ENCODE data around the gene SLC39A2.
A peak's percentile ranks its signal among the peaks of the same experiment; 100 is the strongest.

Gene SLC39A2

DNA sequence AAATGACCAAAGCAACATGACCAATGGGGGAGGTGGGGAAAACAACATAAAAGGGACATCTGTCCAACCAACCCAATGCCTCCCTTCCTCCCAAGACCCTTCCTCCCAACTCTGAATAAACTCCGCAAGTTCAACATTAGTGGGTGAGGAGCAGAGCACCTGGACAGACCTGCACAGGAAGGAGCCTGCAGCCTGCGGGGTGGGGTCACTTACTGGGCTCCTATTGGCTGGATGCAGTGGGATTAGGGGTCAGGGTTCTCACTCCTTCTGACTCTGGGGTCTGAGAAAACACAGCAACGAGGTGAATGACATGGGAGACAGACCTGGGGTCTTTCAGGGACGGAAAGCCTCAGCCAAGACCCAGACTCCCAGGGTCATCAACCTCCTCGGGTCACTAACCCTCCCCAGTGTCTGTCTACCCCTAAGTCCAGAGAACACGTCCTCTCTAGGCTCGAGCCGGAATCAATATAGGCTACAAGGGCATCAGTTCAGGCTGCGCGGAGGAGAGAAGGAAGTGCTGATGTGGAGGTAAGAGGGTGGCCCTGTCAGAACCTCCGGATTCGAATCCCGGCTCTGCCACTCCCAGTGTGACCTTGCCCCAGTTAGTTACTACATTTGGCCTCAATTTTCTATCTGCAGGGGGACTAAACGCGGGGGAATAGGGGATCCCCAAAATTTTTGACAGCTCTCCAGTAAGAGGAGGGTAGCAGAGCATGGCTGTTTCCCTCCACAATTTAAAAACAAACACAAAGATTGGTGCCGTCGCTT, 24.9 kb downstream of the SLC39A2 start:
- POLR2A ChIA-PET: no interaction called here
- peak in 1 of 3 donors; percentile 10 for DNase-seq
- Histone ChIP-seq H3K9me3 (ENCODE audit: control extremely low read depth in 1 of 5, control insufficient read depth in 4 of 5, insufficient read depth in 2 of 5, low read depth in 1 of 5, low read length in 4 of 5) (no peaks in the 10 kb centered on the region), H3K36me3 (ENCODE audit: control insufficient read depth in 4 of 4, insufficient read depth in 4 of 4, low read length in 3 of 4) (peaks cover 0 to 11% (median 1%) of the 10 kb centered on the region in 4 experiments), H3K27me3 (replicated peaks in 2 of 5; ENCODE audit: control insufficient read depth in 4 of 5, insufficient read depth in 5 of 5, low read length in 4 of 5) (peaks cover 0 to 23% (median 6%) of the 10 kb centered on the region in 5 experiments), H3K4me1 (ENCODE audit: control extremely low read depth in 1 of 4, control insufficient read depth in 4 of 4, insufficient read depth in 4 of 4, low read length in 3 of 4) (peaks cover 3 to 26% (median 15%) of the 10 kb centered on the region in 4 experiments), H3K4me3 (ENCODE audit: control insufficient read depth in 1 of 7, extremely low read depth in 1 of 7, insufficient read depth in 4 of 7, low read depth in 2 of 7, low read length in 6 of 7) (peak overlapping the region; percentile 51 to 89 (median 60)), H3K27ac (ENCODE audit: insufficient read depth in 1 of 2, low read depth in 1 of 2, low read length in 2 of 2, poor library complexity in 1 of 2, severe bottlenecking in 2 of 2) (peak overlapping the region in 1 of 2 experiments; percentile 49)
- CTCF ChIA-PET: interaction anchor here (0.6 to 16.8 kb wide), 7 partner anchors 9 to 81 kb away, joined by 3 to 345 read pairs (median 6); partner anchors contain the start of gene RNASE7
- 27% methylated on average over 9 of the region's 17 CpGs for WGBS (ENCODE audit: insufficient coverage)

DNA sequence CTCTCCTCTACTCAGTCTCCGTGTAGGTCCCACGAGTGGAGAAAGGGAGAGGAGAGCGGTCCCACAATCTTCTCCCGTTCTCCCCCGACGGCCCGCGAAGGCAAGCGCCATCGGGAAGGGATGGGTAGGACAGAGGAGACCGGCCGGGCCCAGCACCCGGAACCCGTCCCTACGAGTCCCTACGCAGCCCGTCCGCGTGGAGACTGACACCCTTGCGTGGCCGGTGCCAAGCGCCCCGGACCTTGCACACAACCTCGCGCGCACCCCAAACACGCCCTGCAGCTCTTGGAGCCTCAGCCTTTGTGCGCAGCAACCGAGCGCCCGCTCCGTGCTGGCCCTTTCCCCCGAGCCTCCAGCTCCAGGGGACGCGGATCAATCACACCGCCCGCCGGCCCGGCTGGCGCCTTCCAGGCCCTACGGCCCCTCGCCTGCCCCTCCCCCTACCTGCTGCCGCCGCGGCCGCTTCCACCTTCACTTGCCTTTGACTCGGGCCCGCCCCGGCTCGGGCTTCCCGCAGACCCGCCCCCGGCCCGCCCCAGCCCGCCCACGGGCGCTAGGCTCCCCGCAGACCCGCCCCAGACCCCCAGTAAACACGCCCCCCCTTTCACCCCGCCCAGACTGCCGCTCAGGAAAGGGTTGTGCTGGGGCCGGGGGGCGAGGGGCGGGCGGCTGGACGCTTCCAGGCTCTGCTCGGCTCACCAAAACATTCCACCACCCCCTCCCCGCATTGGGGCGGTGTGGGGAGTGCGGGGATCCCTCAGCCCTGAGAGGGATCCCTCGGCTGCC, 25.7 kb downstream of the SLC39A2 start, which contains the start of gene NDRG2:
Gene NDRG2, minus strand, starts transcription at position 477 of the 786 bp plus-strand sequence. CDS start 1,746 bp downstream, outside the sequence.
- peak within 1 kb of the TSS in 1 of 2 experiments; percentile 49 for H3K27ac ChIP-seq (ENCODE audit: insufficient read depth in 1 of 2, low read depth in 1 of 2, low read length in 2 of 2, poor library complexity in 1 of 2, severe bottlenecking in 2 of 2)
- no peaks in the 10 kb centered on the region for H3K9me3 ChIP-seq (ENCODE audit: control extremely low read depth in 1 of 5, control insufficient read depth in 4 of 5, insufficient read depth in 2 of 5, low read depth in 1 of 5, low read length in 4 of 5)
- ChIA-PET POLR2A (no interaction called here), CTCF (interaction anchor here (0.6 to 1.0 kb wide), 3 partner anchors 9 to 15 kb away, joined by 3 to 7 read pairs (median 3); no protein-coding TSS in a partner anchor)
- 0% methylated on average over 38 of the region's 72 CpGs for WGBS (ENCODE audit: insufficient coverage)
- peaks cover 3 to 26% (median 12%) of the 10 kb centered on the region in 4 experiments for H3K4me1 ChIP-seq (ENCODE audit: control extremely low read depth in 1 of 4, control insufficient read depth in 4 of 4, insufficient read depth in 4 of 4, low read length in 3 of 4)
- peaks cover 0 to 23% (median 6%) of the 10 kb centered on the region in 5 experiments for H3K27me3 ChIP-seq (replicated peaks in 2 of 5; ENCODE audit: control insufficient read depth in 4 of 5, insufficient read depth in 5 of 5, low read length in 4 of 5)
- peak within 1 kb of the TSS; percentile 51 to 89 (median 62) for H3K4me3 ChIP-seq (ENCODE audit: control insufficient read depth in 1 of 7, extremely low read depth in 1 of 7, insufficient read depth in 4 of 7, low read depth in 2 of 7, low read length in 6 of 7)
- H3K36me3 ChIP-seq (ENCODE audit: control insufficient read depth in 4 of 4, insufficient read depth in 4 of 4, low read length in 3 of 4): peaks cover 0 to 3% (median 1%) of the 10 kb centered on the region in 4 experiments
- DNase-seq: peak; percentile 58 to 81 (median 74)

DNA sequence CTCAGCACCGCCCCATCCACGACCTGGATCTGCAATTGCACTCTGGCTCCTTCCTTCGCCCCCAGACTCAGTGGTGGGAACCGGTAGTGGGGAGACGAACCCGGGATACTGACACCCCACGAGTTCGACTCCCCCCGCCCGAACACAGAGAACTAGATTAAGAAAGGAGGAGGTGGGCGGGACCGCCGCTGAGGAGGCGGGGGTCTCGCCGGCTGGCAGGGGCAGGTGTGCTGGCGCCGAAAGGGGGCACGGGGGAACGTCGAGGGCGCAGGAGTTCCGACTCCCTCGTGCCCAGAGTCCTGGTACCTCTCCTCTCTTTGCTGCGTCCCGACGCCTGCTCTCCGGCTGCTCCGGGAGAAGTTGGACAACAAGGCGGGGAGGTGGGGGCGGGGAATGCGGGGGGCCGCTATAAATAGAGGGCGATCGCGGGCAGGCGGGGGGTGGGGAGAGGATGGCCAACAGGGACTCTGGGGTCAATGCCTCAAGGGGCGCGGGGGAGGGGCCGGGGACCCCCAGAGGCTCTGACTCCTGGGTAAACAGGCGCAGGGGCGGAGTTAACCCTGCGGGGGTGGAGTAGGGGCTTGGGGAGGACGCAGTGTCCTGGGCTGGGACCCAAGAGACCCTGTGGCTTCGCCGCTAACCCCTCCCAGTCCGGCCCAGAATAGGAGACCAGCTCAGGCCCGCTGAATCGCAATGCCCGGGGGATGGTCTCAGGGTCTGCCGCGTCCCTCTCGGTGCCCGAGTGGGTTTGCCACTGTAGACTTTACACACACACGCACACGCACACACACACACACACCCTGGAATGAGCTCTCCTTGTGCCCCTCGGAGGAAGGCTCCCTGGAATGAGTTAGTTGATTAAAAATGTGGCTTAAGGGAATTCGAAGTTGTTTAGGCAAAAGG, 26.5 kb downstream of the SLC39A2 start:
- 5% methylated on average over 34 of the region's 58 CpGs for WGBS (ENCODE audit: insufficient coverage)
- H3K9me3 ChIP-seq (ENCODE audit: control extremely low read depth in 1 of 5, control insufficient read depth in 4 of 5, insufficient read depth in 2 of 5, low read depth in 1 of 5, low read length in 4 of 5): no peaks in the 10 kb centered on the region
- ChIA-PET POLR2A (interaction anchor here (1.6 kb wide), 1 partner anchor 19 kb away, joined by 3 read pairs; no protein-coding TSS in a partner anchor), CTCF (interaction anchor here (1.0 to 5.5 kb wide), 5 partner anchors 9 to 167 kb away, joined by 3 to 63 read pairs (median 3); no protein-coding TSS in a partner anchor)
- H3K27ac ChIP-seq (ENCODE audit: insufficient read depth in 1 of 2, low read depth in 1 of 2, low read length in 2 of 2, poor library complexity in 1 of 2, severe bottlenecking in 2 of 2): peak overlapping the region in 1 of 2 experiments; percentile 40
- H3K27me3 ChIP-seq (replicated peaks in 2 of 5; ENCODE audit: control insufficient read depth in 4 of 5, insufficient read depth in 5 of 5, low read length in 4 of 5): peaks cover 0 to 23% (median 6%) of the 10 kb centered on the region in 5 experiments
- DNase-seq: peak in 2 of 3 donors; percentile 25 to 64
- H3K4me1 ChIP-seq (ENCODE audit: control extremely low read depth in 1 of 4, control insufficient read depth in 4 of 4, insufficient read depth in 4 of 4, low read length in 3 of 4): peaks cover 3 to 26% (median 12%) of the 10 kb centered on the region in 4 experiments
- H3K4me3 ChIP-seq (ENCODE audit: control insufficient read depth in 1 of 7, extremely low read depth in 1 of 7, insufficient read depth in 4 of 7, low read depth in 2 of 7, low read length in 6 of 7): peak overlapping the region; percentile 42 to 89 (median 62)
- peaks cover 0 to 2% (median 0%) of the 10 kb centered on the region in 4 experiments for H3K36me3 ChIP-seq (ENCODE audit: control insufficient read depth in 4 of 4, insufficient read depth in 4 of 4, low read length in 3 of 4)

DNA sequence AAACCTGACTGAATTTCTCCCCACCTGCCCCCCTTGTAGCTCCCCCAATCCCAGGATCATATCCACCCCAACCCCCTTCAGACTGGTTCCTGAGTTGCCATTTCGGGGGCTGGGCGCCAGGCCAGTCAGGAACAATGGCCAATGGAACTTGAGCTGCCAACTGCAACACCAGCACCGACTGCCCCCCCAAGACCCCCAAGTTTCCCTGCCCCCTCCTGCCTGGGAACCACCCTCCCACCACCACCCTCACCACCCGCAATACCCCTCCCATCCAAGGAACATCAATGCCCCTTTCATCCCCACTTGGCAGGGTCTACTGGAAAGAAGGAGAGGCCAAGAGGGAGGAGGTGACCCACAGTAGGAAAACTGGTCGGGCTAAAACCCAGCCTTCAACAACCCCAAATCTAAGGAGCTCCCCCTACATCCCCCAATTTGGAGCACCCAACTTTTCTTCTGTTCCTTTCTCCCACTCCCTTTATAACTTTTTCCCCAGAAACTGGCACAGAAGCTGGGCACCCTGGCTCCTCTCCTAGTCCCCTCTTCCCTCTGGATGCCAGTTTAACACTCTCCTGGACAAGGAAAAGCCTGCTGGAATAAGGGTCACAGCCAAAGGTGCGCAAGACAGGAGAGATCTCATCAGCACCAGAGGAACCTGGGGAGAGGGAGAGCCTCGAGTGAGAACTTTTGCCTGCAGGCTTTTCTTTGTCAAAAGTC, 27.3 kb downstream of the SLC39A2 start:
- H3K9me3 ChIP-seq (ENCODE audit: control extremely low read depth in 1 of 5, control insufficient read depth in 4 of 5, insufficient read depth in 2 of 5, low read depth in 1 of 5, low read length in 4 of 5): no peaks in the 10 kb centered on the region
- peak overlapping the region in 1 of 7 experiments; percentile 89 for H3K4me3 ChIP-seq (ENCODE audit: control insufficient read depth in 1 of 7, extremely low read depth in 1 of 7, insufficient read depth in 4 of 7, low read depth in 2 of 7, low read length in 6 of 7)
- no peak for DNase-seq
- 63% methylated on average over 2 of the region's 7 CpGs for WGBS (ENCODE audit: insufficient coverage)
- ChIA-PET CTCF (interaction anchor here (1.0 to 5.5 kb wide), 5 partner anchors 10 to 167 kb away, joined by 3 to 63 read pairs (median 3); no protein-coding TSS in a partner anchor), POLR2A (interaction anchor here (1.6 kb wide), 1 partner anchor 18 kb away, joined by 3 read pairs; no protein-coding TSS in a partner anchor)
- H3K27me3 ChIP-seq (replicated peaks in 2 of 5; ENCODE audit: control insufficient read depth in 4 of 5, insufficient read depth in 5 of 5, low read length in 4 of 5): peaks cover 0 to 18% (median 6%) of the 10 kb centered on the region in 5 experiments
- H3K27ac ChIP-seq (ENCODE audit: insufficient read depth in 1 of 2, low read depth in 1 of 2, low read length in 2 of 2, poor library complexity in 1 of 2, severe bottlenecking in 2 of 2): no peak overlapping the region
- peaks cover 0 to 2% (median 0%) of the 10 kb centered on the region in 4 experiments for H3K36me3 ChIP-seq (ENCODE audit: control insufficient read depth in 4 of 4, insufficient read depth in 4 of 4, low read length in 3 of 4)
- H3K4me1 ChIP-seq (ENCODE audit: control extremely low read depth in 1 of 4, control insufficient read depth in 4 of 4, insufficient read depth in 4 of 4, low read length in 3 of 4): peaks cover 3 to 26% (median 12%) of the 10 kb centered on the region in 4 experiments

DNA sequence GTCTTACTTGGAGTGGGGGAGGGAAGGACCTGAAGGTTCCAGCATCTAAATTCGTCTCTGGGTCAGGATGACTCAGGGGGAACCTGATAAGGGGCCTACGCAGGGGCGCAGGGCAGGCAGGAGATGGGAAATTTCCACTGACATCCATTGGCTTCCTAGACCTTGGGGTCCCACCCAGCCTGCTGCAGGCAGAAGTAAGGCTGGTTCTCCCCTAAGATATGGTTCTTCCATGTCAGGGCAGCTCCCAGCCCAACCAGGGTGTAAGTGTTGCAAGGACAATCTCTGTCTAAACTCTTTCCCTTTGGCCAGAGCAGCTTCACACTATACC, 27.9 kb downstream of the SLC39A2 start:
- 73% methylated on average over 3 of the region's 3 CpGs for WGBS (ENCODE audit: insufficient coverage)
- no peak overlapping the region for H3K4me3 ChIP-seq (ENCODE audit: control insufficient read depth in 1 of 7, extremely low read depth in 1 of 7, insufficient read depth in 4 of 7, low read depth in 2 of 7, low read length in 6 of 7)
- peaks cover 0 to 21% (median 6%) of the 10 kb centered on the region in 5 experiments for H3K27me3 ChIP-seq (replicated peaks in 2 of 5; ENCODE audit: control insufficient read depth in 4 of 5, insufficient read depth in 5 of 5, low read length in 4 of 5)
- CTCF ChIA-PET: interaction anchor here (1.0 to 5.5 kb wide), 5 partner anchors 10 to 168 kb away, joined by 3 to 63 read pairs (median 3); no protein-coding TSS in a partner anchor
- no peak overlapping the region for H3K27ac ChIP-seq (ENCODE audit: insufficient read depth in 1 of 2, low read depth in 1 of 2, low read length in 2 of 2, poor library complexity in 1 of 2, severe bottlenecking in 2 of 2)
- POLR2A ChIA-PET: interaction anchor here (1.6 kb wide), 1 partner anchor 17 kb away, joined by 3 read pairs; no protein-coding TSS in a partner anchor
- peaks cover 3 to 26% (median 12%) of the 10 kb centered on the region in 4 experiments for H3K4me1 ChIP-seq (ENCODE audit: control extremely low read depth in 1 of 4, control insufficient read depth in 4 of 4, insufficient read depth in 4 of 4, low read length in 3 of 4)
- no peaks in the 10 kb centered on the region for H3K36me3 ChIP-seq (ENCODE audit: control insufficient read depth in 4 of 4, insufficient read depth in 4 of 4, low read length in 3 of 4)
- H3K9me3 ChIP-seq (ENCODE audit: control extremely low read depth in 1 of 5, control insufficient read depth in 4 of 5, insufficient read depth in 2 of 5, low read depth in 1 of 5, low read length in 4 of 5): no peaks in the 10 kb centered on the region
- DNase-seq: no peak
